Activated T-helper 17 cell treated with anti-CD3 and anti-CD28 coated beads, Interleukin-2, amount 50 U/mL, for 72 hours (primary cell): ENCODE results near the gene FBLN7. TPM values are rescaled to one million over a fixed set of nuclear protein-coding genes. Genes with fewer than 3 reads are reported as not detected.
"Not testable (repeated sequence)": the region's sequence is repeated elsewhere in the genome, so short reads cannot be mapped to it uniquely, and the experiment has no call there.

Experiments
- ATAC-seq: fragments of 150-1000 bp; cut with Tn5 transposase; replicated peaks from 2 replicates; pipeline ENCODE4 v1.10.0; 2021; ENCODE audit warnings: mild to moderate bottlenecking, moderate library complexity
- H3K27ac Mint-ChIP-seq: one replicate; pipeline ENCODE4 v1.8.0; 2022; ENCODE audit warnings: mixed read lengths
- H3K27me3 Mint-ChIP-seq: one replicate; pipeline ENCODE4 v1.8.0; 2022; ENCODE audit warnings: mixed read lengths
- H3K36me3 Mint-ChIP-seq: one replicate; pipeline ENCODE4 v1.8.0; 2022; ENCODE audit warnings: low read depth, mild to moderate bottlenecking, mixed read lengths
- H3K4me1 Mint-ChIP-seq: one replicate; pipeline ENCODE4 v1.8.0; 2022; ENCODE audit warnings: mixed read lengths
- H3K4me3 Mint-ChIP-seq: one replicate; pipeline ENCODE4 v1.8.0; 2022; ENCODE audit warnings: mild to moderate bottlenecking, mixed read lengths
- H3K9me3 Mint-ChIP-seq: one replicate; pipeline ENCODE4 v1.8.0; 2022; ENCODE audit warnings: mixed read lengths
- total RNA-seq, 2 donors: library from RNA; stranded (reverse); gene quantifications; one replicate each; pipeline ENCODE4 v1.2.3, GENCODE V29; 2022

FBLN7 gene
- total RNA-seq, 2 donors from 2014 or later: 24.4 to 49.9 TPM

- ATAC-seq: no peak
- Mint-ChIP-seq H3K9me3 (peaks cover 3% of the 10 kb centered on the region), H3K4me1 (no peaks in the 10 kb centered on the region), H3K36me3 (no peaks in the 10 kb centered on the region), H3K27ac (no peak overlapping the region), H3K27me3 (peaks cover 15% of the 10 kb centered on the region), H3K4me3 (no peak overlapping the region)
Measured at GRCh38 chr2:112134120-112134519, 4.1 kb upstream of the FBLN7 start.

- Mint-ChIP-seq H3K4me1 (no peaks in the 10 kb centered on the region), H3K27me3 (peaks cover 15% of the 10 kb centered on the region), H3K9me3 (peaks cover 3% of the 10 kb centered on the region), H3K36me3 (no peaks in the 10 kb centered on the region), H3K4me3 (no peak overlapping the region), H3K27ac (no peak overlapping the region)
- no peak for ATAC-seq
Measured at GRCh38 chr2:112136096-112136495, 2.1 kb upstream of the FBLN7 start.

- Mint-ChIP-seq H3K27me3 (peaks cover 15% of the 10 kb centered on the region), H3K9me3 (peaks cover 2% of the 10 kb centered on the region), H3K4me1 (no peaks in the 10 kb centered on the region), H3K4me3 (peak overlapping the region; percentile 63), H3K27ac (peak overlapping the region; percentile 55), H3K36me3 (no peaks in the 10 kb centered on the region)
- peak; percentile 77 for ATAC-seq
Measured at GRCh38 chr2:112137516-112138158, 548 bp upstream of the FBLN7 start.

- not testable (repeated sequence) for ATAC-seq, H3K27ac Mint-ChIP-seq, H3K4me3 Mint-ChIP-seq, H3K36me3 Mint-ChIP-seq, H3K4me1 Mint-ChIP-seq, H3K9me3 Mint-ChIP-seq
- H3K27me3 Mint-ChIP-seq: peaks cover 15% of the 10 kb centered on the region
Measured at GRCh38 chr2:112139033-112139614, 939 bp downstream of the FBLN7 start.

- not testable (repeated sequence) for ATAC-seq, H3K9me3 Mint-ChIP-seq, H3K27ac Mint-ChIP-seq, H3K36me3 Mint-ChIP-seq, H3K4me1 Mint-ChIP-seq, H3K4me3 Mint-ChIP-seq
- H3K27me3 Mint-ChIP-seq: peaks cover 15% of the 10 kb centered on the region
Measured at GRCh38 chr2:112139661-112140204, 1.5 kb downstream of the FBLN7 start.

GRCh38 chr2:112140205-112140802, 2.1 kb downstream of the FBLN7 start:
- Mint-ChIP-seq H3K4me1 (no peaks in the 10 kb centered on the region), H3K27ac (no peak overlapping the region), H3K36me3 (no peaks in the 10 kb centered on the region)

GRCh38 chr2:112140899-112141625, 2.9 kb downstream of the FBLN7 start:
- H3K27ac Mint-ChIP-seq: no peak overlapping the region
- H3K36me3 Mint-ChIP-seq: no peaks in the 10 kb centered on the region
- no peaks in the 10 kb centered on the region for H3K4me1 Mint-ChIP-seq
- H3K4me3 Mint-ChIP-seq: peak overlapping the region; percentile 23
- no peaks in the 10 kb centered on the region for H3K9me3 Mint-ChIP-seq
- H3K27me3 Mint-ChIP-seq: peaks cover 11% of the 10 kb centered on the region
- ATAC-seq: no peak

More at GRCh38 chr2:112140205-112140802, 2.1 kb downstream of the FBLN7 start:
- Mint-ChIP-seq H3K9me3 (no peaks in the 10 kb centered on the region), H3K27me3 (peaks cover 15% of the 10 kb centered on the region), H3K4me3 (peak overlapping the region; percentile 23)
- ATAC-seq: no peak

- no peaks in the 10 kb centered on the region for H3K4me1 Mint-ChIP-seq
- H3K36me3 Mint-ChIP-seq: no peaks in the 10 kb centered on the region
- peaks cover 8% of the 10 kb centered on the region for H3K27me3 Mint-ChIP-seq
- H3K4me3 Mint-ChIP-seq: no peak overlapping the region
- H3K27ac Mint-ChIP-seq: no peak overlapping the region
- no peaks in the 10 kb centered on the region for H3K9me3 Mint-ChIP-seq
- no peak for ATAC-seq
Measured at GRCh38 chr2:112141626-112142007, 3.4 kb downstream of the FBLN7 start.

GRCh38 chr2:112142525-112143078, 4.4 kb downstream of the FBLN7 start:
- Mint-ChIP-seq H3K27ac (no peak overlapping the region), H3K4me3 (no peak overlapping the region), H3K4me1 (no peaks in the 10 kb centered on the region), H3K27me3 (peaks cover 4% of the 10 kb centered on the region), H3K9me3 (no peaks in the 10 kb centered on the region), H3K36me3 (no peaks in the 10 kb centered on the region)
- no peak for ATAC-seq

- no peaks in the 10 kb centered on the region for H3K36me3 Mint-ChIP-seq
- no peak for ATAC-seq
Measured at GRCh38 chr2:112143150-112143549, 5.0 kb downstream of the FBLN7 start.

GRCh38 chr2:112144966-112145365, 6.8 kb downstream of the FBLN7 start:
- Mint-ChIP-seq H3K27ac (no peak overlapping the region), H3K4me3 (no peak overlapping the region), H3K4me1 (no peaks in the 10 kb centered on the region), H3K36me3 (no peaks in the 10 kb centered on the region), H3K9me3 (no peaks in the 10 kb centered on the region), H3K27me3 (no peaks in the 10 kb centered on the region)
- no peak for ATAC-seq

More at GRCh38 chr2:112143150-112143549, 5.0 kb downstream of the FBLN7 start:
- Mint-ChIP-seq H3K4me1 (no peaks in the 10 kb centered on the region), H3K4me3 (no peak overlapping the region), H3K9me3 (no peaks in the 10 kb centered on the region), H3K27ac (no peak overlapping the region), H3K27me3 (no peaks in the 10 kb centered on the region)

GRCh38 chr2:112147382-112148168, 9.4 kb downstream of the FBLN7 start:
- no peaks in the 10 kb centered on the region for H3K36me3 Mint-ChIP-seq
- no peak overlapping the region for H3K27ac Mint-ChIP-seq
- no peaks in the 10 kb centered on the region for H3K9me3 Mint-ChIP-seq
- H3K27me3 Mint-ChIP-seq: no peaks in the 10 kb centered on the region
- no peak overlapping the region for H3K4me3 Mint-ChIP-seq
- no peak for ATAC-seq
- no peaks in the 10 kb centered on the region for H3K4me1 Mint-ChIP-seq

- H3K27me3 Mint-ChIP-seq: no peaks in the 10 kb centered on the region
- no peaks in the 10 kb centered on the region for H3K9me3 Mint-ChIP-seq
- no peaks in the 10 kb centered on the region for H3K4me1 Mint-ChIP-seq
- ATAC-seq: no peak
- no peaks in the 10 kb centered on the region for H3K36me3 Mint-ChIP-seq
- no peak overlapping the region for H3K27ac Mint-ChIP-seq
- no peak overlapping the region for H3K4me3 Mint-ChIP-seq
Measured at GRCh38 chr2:112148477-112148876, 10.3 kb downstream of the FBLN7 start.

- Mint-ChIP-seq H3K4me3 (no peak overlapping the region), H3K4me1 (peaks cover 4% of the 10 kb centered on the region), H3K9me3 (no peaks in the 10 kb centered on the region), H3K36me3 (no peaks in the 10 kb centered on the region), H3K27ac (no peak overlapping the region), H3K27me3 (no peaks in the 10 kb centered on the region)
- ATAC-seq: no peak
Measured at GRCh38 chr2:112149194-112149593, 11.0 kb downstream of the FBLN7 start.
